Activated naive CD8-positive, alpha-beta T cell (primary cell): Measurements from ENCODE around the gene SH3BP1.

Source experiments
- H3K27ac Mint-ChIP-seq: one replicate; pipeline ENCODE4 v1.8.0; 2021; ENCODE audit warnings: mixed read lengths
- H3K27me3 Mint-ChIP-seq: one replicate; pipeline ENCODE4 v1.8.0; 2021; ENCODE audit warnings: mixed read lengths
- H3K36me3 Mint-ChIP-seq: one replicate; pipeline ENCODE4 v1.8.0; 2021; ENCODE audit warnings: mixed read lengths
- H3K4me1 Mint-ChIP-seq: one replicate; pipeline ENCODE4 v1.8.0; 2021; ENCODE audit warnings: low read depth, mixed read lengths
- H3K4me3 Mint-ChIP-seq: one replicate; pipeline ENCODE4 v1.8.0; 2021; ENCODE audit warnings: mild to moderate bottlenecking, mixed read lengths
- H3K9me3 Mint-ChIP-seq: one replicate; pipeline ENCODE4 v1.8.0; 2021; ENCODE audit warnings: low read depth, mixed read lengths

SH3BP1 gene

DNA sequence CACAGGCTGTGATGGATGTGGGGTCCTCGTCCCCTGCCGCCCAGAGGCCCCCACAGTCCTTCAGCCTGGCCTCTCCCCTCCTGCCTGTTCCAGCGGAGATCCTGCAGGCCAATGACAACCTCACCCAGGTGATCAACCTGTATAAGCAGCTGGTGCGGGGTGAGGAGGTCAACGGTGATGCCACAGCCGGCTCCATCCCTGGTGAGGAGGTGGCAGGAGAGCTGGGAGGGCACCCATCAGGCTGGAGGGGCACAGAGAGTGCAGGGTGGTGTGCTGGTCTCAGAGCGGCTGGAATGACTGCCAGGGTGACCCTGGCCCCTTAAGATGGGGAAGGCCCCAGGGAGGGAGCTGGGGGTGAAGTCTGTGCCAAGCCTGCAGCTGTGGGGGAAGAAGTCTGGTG is 14.6 kb upstream of the SH3BP1 start:
- H3K9me3 Mint-ChIP-seq: no peaks in the 10 kb centered on the region
- H3K4me3 Mint-ChIP-seq: no peak overlapping the region
- H3K27ac Mint-ChIP-seq: peak overlapping the region; percentile 87
- no peaks in the 10 kb centered on the region for H3K27me3 Mint-ChIP-seq
- H3K4me1 Mint-ChIP-seq: peaks cover 52% of the 10 kb centered on the region
- peaks cover 2% of the 10 kb centered on the region for H3K36me3 Mint-ChIP-seq

DNA sequence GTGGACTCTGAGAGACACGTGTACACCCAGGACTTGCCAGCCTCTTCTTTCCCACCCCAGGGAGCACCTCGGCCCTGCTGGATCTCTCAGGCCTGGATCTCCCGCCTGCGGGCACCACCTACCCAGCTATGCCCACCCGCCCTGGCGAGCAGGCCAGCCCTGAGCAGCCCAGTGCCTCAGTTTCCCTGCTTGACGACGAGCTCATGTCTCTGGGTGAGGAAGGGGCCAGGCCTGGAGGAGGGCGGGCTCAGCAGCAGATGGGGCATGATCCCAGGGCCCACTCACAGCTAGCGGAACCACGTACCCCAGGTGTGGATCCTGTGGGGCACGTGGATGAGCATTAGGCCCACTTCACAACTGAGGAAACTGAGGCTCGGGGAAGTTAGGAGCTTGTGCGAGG is 13.7 kb upstream of the SH3BP1 start:
- peaks cover 52% of the 10 kb centered on the region for H3K4me1 Mint-ChIP-seq
- no peaks in the 10 kb centered on the region for H3K9me3 Mint-ChIP-seq
- peak overlapping the region; percentile 87 for H3K27ac Mint-ChIP-seq
- peaks cover 2% of the 10 kb centered on the region for H3K36me3 Mint-ChIP-seq
- no peaks in the 10 kb centered on the region for H3K27me3 Mint-ChIP-seq
- H3K4me3 Mint-ChIP-seq: peak overlapping the region; percentile 23

DNA sequence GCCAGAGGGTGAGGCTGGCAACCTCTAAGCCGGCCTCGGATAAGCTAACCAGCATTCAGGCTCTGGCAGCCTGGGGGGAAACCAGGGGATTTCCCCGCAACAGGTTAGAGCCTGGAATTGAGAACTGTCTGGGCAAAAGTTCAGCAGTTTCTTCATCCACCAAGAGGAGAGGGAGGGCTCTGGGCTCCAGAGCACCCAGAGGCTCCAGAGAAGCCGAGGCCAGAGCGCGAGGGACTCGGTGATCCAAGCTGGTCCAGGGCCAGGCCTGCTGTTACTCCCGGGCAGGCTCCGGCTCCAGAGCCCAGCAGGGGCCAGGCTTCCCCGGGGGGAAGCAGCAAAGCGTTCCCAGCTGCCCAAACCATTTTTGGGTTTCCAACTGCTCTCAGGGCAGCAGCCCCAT is 13.3 kb upstream of the SH3BP1 start:
- Mint-ChIP-seq H3K27ac (peak overlapping the region; percentile 87), H3K4me1 (peaks cover 52% of the 10 kb centered on the region), H3K27me3 (no peaks in the 10 kb centered on the region), H3K36me3 (peaks cover 2% of the 10 kb centered on the region), H3K4me3 (peak overlapping the region; percentile 23), H3K9me3 (no peaks in the 10 kb centered on the region)

DNA sequence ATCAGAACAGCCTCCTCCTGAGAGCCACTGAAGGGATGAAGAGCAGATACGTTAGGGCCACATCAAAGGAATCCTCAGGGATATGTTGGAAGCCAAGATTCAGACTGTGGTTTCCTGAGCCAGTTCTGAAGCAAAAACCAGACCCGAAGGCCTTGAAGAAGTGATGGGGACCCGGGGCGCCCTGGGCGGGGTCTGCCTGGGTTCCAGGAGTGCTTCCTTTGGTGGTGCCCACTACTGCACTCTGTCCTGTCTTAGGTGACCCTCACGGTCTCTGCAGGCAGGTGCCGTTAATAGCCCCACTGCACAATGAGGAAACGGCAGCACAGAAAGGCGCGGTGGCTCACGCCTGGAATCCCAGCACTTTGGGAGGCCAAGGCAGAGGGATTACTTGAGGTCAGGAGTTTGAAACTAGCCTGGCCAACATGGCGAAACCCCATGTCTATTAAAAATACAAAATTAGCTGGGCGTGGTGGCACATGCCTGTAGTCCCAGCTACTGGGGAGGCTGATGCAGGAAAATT is 12.9 kb upstream of the SH3BP1 start:
- no peaks in the 10 kb centered on the region for H3K9me3 Mint-ChIP-seq
- H3K27me3 Mint-ChIP-seq: no peaks in the 10 kb centered on the region
- peaks cover 56% of the 10 kb centered on the region for H3K4me1 Mint-ChIP-seq
- H3K36me3 Mint-ChIP-seq: peaks cover 2% of the 10 kb centered on the region
- peak overlapping the region; percentile 87 for H3K27ac Mint-ChIP-seq
- H3K4me3 Mint-ChIP-seq: peak overlapping the region; percentile 69

DNA sequence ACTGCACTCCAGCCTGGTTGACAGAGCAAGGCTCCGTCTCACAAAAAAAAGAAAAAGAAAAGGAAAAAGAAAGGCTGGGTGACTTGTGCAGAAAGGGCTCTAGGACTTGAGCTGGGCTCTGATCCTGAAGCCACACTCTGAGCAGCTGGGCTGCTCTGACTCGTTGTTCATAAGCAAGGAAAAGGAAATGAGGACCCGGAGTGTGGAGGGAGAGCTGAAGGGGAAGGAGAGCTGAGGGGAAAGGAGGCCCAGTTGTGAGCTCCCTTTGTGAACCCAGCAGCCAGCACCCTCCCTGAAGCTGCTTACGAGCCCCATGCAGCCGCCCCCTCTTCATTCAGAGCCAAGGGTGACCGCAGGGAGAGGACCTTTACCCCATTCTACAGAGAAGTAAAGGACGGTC is 12.3 kb upstream of the SH3BP1 start:
- Mint-ChIP-seq H3K36me3 (peaks cover 2% of the 10 kb centered on the region), H3K9me3 (no peaks in the 10 kb centered on the region), H3K27ac (peak overlapping the region; percentile 87), H3K4me3 (peak overlapping the region; percentile 69), H3K27me3 (no peaks in the 10 kb centered on the region), H3K4me1 (peaks cover 61% of the 10 kb centered on the region)

DNA sequence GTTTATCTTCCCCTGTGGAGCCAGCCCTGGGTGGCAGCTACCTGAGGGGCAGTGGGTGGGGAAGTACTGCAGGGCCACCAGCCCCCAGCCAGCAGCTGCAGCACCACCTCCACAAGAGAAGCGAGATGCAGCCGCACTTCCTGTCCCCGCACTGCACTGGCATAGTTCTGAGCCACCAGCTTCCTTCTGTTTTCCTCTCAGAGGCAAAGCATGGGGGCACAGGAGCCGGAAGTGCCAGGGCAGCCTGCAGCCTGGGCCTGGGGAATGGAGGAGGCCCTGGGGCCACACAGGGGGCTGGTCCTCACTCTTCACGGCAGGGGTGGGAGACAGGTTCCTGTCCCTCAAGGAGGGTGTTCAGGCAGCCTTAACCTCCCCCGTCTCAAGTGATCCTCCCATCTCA is 11.9 kb upstream of the SH3BP1 start:
- H3K4me1 Mint-ChIP-seq: peaks cover 62% of the 10 kb centered on the region

DNA sequence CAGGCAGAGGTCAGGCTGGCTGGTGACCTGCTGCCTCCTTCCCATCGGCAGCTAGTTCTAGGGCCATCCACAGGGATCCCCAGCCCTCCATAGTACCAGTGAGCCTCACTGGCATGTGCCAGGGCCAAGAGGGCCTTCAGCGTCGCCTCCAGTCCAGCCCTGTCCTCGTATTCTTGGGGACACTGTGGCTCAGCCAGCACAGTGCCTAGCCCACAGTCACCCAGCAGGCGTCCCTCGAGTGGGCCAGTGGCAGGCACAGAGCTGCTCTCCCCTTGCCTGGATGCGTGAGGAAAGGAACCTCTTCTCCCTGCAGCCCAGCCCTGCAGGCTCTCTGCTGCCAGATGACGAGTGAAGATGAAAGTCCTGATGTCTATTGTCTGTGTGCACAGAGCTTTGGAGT is 10.6 kb upstream of the SH3BP1 start:
- Mint-ChIP-seq H3K9me3 (no peaks in the 10 kb centered on the region), H3K27ac (peak overlapping the region; percentile 87), H3K4me1 (peaks cover 67% of the 10 kb centered on the region), H3K4me3 (no peak overlapping the region), H3K36me3 (peaks cover 2% of the 10 kb centered on the region), H3K27me3 (no peaks in the 10 kb centered on the region)

More for the DNA sequence above, 11.9 kb upstream of the SH3BP1 start:
- H3K9me3 Mint-ChIP-seq: no peaks in the 10 kb centered on the region
- peak overlapping the region; percentile 87 for H3K27ac Mint-ChIP-seq
- peak overlapping the region; percentile 69 for H3K4me3 Mint-ChIP-seq
- peaks cover 2% of the 10 kb centered on the region for H3K36me3 Mint-ChIP-seq
- H3K27me3 Mint-ChIP-seq: no peaks in the 10 kb centered on the region

DNA sequence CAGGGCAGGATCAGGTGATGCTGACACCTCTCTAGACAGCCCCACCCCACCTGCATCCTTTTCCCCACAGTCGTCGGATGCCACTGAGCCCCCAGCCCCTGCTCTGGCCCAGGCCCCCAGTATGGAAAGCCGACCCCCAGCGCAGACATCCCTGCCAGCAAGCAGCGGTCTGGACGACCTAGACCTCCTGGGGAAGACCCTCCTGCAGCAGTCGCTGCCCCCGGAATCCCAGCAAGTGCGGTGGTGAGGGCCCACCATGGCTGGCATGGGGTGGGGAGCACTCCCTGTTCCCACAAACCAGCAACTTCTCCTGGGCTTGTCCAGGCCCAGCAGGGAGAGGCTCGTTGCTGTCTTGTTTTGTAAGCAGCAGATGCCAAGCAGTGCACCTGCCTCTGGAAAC is 9.5 kb upstream of the SH3BP1 start:
- peaks cover 71% of the 10 kb centered on the region for H3K4me1 Mint-ChIP-seq
- H3K36me3 Mint-ChIP-seq: peaks cover 2% of the 10 kb centered on the region
- H3K27me3 Mint-ChIP-seq: no peaks in the 10 kb centered on the region
- no peaks in the 10 kb centered on the region for H3K9me3 Mint-ChIP-seq
- H3K4me3 Mint-ChIP-seq: no peak overlapping the region
- no peak overlapping the region for H3K27ac Mint-ChIP-seq

DNA sequence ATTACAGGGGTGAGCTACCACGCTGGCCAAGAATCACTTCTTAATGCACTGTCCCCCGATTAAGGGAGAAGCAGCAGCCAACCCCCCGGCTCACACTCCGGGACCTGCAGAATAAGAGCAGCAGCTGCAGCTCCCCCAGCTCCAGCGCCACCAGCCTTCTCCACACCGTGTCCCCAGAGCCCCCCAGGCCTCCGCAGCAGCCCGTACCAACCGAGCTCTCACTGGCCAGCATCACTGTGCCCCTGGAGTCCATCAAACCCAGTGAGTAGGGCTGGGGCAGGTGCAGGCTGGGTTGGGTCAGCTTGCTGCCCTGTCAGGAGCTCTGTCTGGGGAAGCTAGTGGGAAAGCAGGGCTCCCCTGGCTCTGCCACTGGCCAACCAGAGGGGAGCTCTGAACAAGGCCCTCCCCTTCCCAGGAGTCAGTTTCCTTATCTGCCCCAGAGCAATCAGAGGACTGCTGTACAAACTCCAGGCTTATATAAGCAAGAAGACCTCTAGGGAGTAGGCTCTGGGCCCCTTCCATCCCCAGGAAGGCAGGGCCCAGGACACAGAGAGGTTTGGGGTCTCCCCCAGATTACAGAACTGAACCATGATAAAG is 8.5 kb upstream of the SH3BP1 start:
- Mint-ChIP-seq H3K4me1 (peaks cover 69% of the 10 kb centered on the region), H3K9me3 (no peaks in the 10 kb centered on the region), H3K4me3 (no peak overlapping the region), H3K36me3 (no peaks in the 10 kb centered on the region), H3K27me3 (no peaks in the 10 kb centered on the region), H3K27ac (peak overlapping the region; percentile 66)

DNA sequence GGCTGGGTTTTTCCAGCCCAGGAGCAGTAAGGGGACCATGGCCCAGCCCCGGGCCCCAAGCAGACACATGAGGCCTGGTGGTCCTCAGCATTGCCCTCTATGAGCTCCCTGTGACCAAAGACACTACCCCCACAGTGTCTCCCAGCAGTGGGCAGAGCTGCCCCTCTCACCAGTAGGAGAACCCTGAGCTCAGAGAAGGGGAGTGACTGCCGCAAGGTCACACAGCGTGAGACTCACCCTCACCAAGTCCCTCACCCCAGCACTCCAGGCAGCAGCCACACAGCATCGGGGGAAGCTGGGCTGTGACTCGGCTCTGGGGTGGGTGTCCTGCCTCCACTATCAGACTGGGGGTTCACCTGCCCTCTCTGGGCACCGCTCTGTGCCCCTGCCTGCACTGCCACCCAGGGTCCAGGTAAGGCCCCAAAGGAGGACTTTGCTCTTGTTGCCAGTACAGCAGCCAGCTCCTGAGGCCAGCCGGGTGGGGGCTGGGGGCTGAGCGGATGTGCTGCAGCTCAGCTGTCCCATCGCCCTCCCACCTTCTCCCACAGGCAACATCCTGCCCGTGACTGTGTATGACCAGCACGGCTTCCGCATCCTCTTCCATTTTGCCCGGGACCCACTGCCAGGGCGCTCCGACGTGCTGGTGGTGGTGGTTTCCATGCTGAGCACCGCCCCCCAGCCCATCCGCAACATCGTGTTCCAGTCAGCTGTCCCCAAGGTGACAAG is 7.9 kb upstream of the SH3BP1 start:
- Mint-ChIP-seq H3K4me1 (peaks cover 69% of the 10 kb centered on the region), H3K36me3 (no peaks in the 10 kb centered on the region), H3K4me3 (no peak overlapping the region), H3K27me3 (no peaks in the 10 kb centered on the region), H3K27ac (peak overlapping the region; percentile 80), H3K9me3 (no peaks in the 10 kb centered on the region)

DNA sequence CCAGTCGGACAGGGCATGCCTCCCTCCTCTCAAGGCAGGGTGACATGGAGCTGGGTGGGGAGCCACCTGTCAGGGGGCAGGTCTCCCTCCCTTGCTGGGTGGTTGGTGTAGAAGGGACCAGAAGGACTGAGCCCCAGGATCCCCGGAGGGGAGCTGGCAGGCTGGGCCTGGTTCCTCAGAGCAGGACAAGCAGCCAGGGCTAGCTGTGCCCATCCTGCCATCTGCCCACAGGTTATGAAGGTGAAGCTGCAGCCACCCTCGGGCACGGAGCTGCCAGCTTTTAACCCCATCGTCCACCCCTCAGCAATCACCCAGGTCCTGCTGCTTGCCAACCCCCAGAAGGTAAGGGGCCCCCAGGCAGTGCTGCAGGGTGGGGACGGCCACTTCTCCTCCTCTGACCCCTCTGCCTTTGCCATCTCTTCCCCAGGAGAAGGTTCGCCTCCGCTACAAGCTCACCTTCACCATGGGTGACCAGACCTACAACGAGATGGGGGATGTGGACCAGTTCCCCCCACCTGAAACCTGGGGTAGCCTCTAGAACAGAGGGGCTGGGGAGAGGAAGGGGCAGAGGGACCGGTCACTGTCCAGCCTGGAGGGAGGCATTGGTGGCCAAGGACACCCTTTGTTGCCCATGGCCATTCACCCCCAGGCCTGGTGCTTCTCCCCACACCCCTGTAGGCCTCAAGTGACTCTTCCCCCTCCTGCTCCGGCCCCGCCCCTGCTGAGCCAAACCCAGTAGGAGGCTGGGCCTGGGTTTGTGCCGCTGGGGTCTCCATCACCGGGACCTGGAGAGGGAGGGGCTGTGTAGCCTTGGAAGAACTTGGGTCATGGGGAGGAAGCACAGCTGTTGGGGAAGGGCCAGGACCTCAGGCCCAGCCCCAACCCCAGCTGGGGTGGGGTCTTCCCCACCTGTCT is 7.0 kb upstream of the SH3BP1 start:
- H3K4me1 Mint-ChIP-seq: peaks cover 69% of the 10 kb centered on the region
- H3K4me3 Mint-ChIP-seq: peak overlapping the region; percentile 81
- H3K36me3 Mint-ChIP-seq: no peaks in the 10 kb centered on the region
- H3K27ac Mint-ChIP-seq: peak overlapping the region; percentile 95
- no peaks in the 10 kb centered on the region for H3K9me3 Mint-ChIP-seq
- H3K27me3 Mint-ChIP-seq: no peaks in the 10 kb centered on the region

- Mint-ChIP-seq H3K27me3 (no peaks in the 10 kb centered on the region), H3K36me3 (no peaks in the 10 kb centered on the region), H3K27ac (peak overlapping the region; percentile 95), H3K9me3 (no peaks in the 10 kb centered on the region), H3K4me3 (peak overlapping the region; percentile 81), H3K4me1 (peaks cover 69% of the 10 kb centered on the region)
Measured at GRCh38 chr22:37633089-37633624, 6.3 kb upstream of the SH3BP1 start.

DNA sequence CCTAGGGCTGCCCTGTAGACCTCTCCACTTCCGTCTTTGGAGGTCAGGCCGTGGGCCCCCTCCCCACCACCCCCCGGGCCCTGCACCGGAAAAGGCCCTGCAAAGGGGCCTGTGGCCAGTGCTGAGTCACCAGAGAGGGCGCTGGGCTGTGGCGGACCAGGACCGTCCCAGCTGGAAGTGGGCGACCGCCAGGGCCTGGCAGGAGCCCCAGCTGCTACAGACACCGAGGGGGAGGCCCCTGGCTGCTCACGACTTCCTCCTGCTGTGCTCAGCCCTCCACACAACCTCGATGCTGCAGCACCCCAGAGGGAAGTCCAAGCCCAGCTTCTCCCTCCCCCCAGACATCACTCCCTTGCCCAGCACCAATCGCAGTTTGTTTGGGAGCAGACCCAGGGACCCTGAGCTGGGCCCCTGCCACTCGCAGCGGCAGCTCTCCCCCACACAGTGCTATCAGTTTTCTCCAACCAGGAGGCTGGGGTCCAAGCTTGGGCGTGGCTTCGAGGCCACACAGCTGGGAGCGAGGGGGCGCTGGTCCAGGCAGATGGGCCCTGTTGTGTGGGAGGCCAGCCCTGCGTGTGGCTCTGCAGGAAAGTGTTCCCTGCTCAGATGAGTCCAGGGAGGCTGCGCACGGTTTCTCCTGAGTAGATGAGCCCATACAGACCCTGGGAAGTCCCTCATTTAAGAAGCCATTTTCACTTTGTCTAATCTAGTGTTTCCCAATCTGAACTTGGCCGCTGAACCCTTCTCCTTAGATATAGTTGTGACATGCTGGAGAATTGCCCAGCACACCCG is 5.6 kb upstream of the SH3BP1 start:
- Mint-ChIP-seq H3K36me3 (no peaks in the 10 kb centered on the region), H3K27me3 (no peaks in the 10 kb centered on the region), H3K27ac (peak overlapping the region; percentile 95), H3K4me1 (peaks cover 69% of the 10 kb centered on the region), H3K9me3 (no peaks in the 10 kb centered on the region), H3K4me3 (peak overlapping the region; percentile 81)

DNA sequence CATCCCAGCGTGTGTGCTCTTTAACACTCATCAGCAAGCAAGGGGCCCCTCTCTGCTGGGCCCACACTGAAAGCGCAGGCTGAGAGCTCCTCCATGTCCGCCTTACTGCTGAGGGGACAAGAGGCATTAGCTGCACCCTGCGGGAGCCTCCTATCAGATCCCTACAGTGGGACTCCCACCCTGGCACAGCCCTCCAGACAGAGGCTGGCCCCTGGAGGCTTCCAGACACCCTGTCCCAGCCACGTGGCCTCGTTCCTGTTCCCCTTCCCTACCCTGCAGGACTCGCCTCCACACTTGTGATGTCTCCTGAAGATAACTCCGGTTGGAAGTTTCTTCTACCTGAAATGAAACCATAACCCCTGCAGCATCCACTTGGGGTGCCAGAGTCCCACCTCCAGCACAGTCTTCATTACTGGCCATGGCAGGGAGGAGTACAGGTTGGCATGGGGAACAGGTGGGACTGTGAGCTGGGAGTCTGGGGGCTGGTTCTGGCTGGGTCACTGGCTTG is 5.0 kb upstream of the SH3BP1 start:
- Mint-ChIP-seq H3K4me3 (peak overlapping the region; percentile 73), H3K36me3 (no peaks in the 10 kb centered on the region), H3K27ac (peak overlapping the region; percentile 95), H3K27me3 (no peaks in the 10 kb centered on the region), H3K9me3 (no peaks in the 10 kb centered on the region), H3K4me1 (peaks cover 67% of the 10 kb centered on the region)
